Ascending aorta (tissue), 2 donors: Measurements from ENCODE around the gene FEN1. TPM values are rescaled to one million over a fixed set of nuclear protein-coding genes. Genes with fewer than 3 reads are reported as not detected.

ENCODE experiments used
- DNase-seq, 2 donors: peaks; one replicate each; pipeline ENCODE4 v3.0.0-alpha.2; 2019; ENCODE audit warnings: low spot score in 2 of 2
- H3K27ac ChIP-seq, 2 donors: fragments of 200-600 bp; sonication (generic); one replicate each; pipeline ENCODE4 v1.5.1; 2016 to 2017; ENCODE audit warnings: mild to moderate bottlenecking in 1 of 2
- H3K27me3 ChIP-seq: fragments of 200-600 bp; sonication (generic); one replicate; pipeline ENCODE4 v1.5.1; 2017
- H3K36me3 ChIP-seq, 2 donors: fragments of 200-600 bp; sonication (generic); one replicate each; pipeline ENCODE4 v1.5.1; 2016
- H3K4me1 ChIP-seq, 2 donors: fragments of 200-600 bp; sonication (generic); one replicate each; pipeline ENCODE4 v1.5.1; 2016 to 2017; ENCODE audit warnings: mild to moderate bottlenecking in 1 of 2
- H3K4me3 ChIP-seq, 2 donors: fragments of 200-600 bp; sonication (generic); one replicate each; pipeline ENCODE4 v1.5.1; 2016 to 2017; ENCODE audit warnings: mild to moderate bottlenecking in 1 of 2
- H3K9me3 ChIP-seq, 2 donors: fragments of 200-600 bp; sonication (generic); one replicate each; pipeline ENCODE4 v1.5.1; 2016
- CTCF ChIP-seq, 3 experiments: fragments of 200-600 bp in 2 of 3; fragments of 450-650 bp in 1 of 3; sonication (generic) in 2 of 3; IDR thresholded peaks; one replicate each; pipeline ENCODE4 v1.5.1; 2016 to 2019; ENCODE audit warnings: antibody characterized with exemption in 3 of 3, mild to moderate bottlenecking in 1 of 3, moderate library complexity in 1 of 3
- intact Hi-C: fragments of 100-400 bp; cut with DNase I; formaldehyde crosslinking; loops from one replicate; pipeline ENCODE4 v1.15.1; 2023
- total RNA-seq: library from RNA; depleted of rRNA; stranded (reverse); fragments of >200 nt; gene quantifications from one replicate; pipeline ENCODE4 v1.1.0, GENCODE V29; 2016

FEN1 gene
- total RNA-seq, 1 donor from 2014 or later, result 1.5 TPM

DNA sequence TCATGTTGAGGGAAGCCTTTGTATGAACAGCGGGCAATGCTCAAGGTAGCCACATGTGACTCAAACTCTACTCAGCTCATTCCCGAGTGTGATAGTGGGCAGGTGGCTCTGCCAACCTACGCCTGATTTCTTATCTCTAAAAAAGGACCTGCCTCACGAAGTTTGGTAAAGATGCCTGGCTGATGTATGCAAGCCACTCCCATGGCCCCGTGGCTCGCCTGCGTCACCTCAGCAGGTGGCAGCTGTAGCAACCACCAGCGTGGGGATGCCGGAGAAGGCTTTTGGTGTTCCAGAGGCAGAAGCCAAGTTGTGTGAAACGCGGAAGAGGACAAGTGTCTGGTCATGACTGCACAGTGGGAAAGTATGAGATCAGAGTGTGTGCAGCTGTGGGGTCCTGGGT is 40.8 kb downstream of the FEN1 start:
- peak overlapping the region; percentile 90 to 92 for H3K27ac ChIP-seq
- peaks cover 2 to 60% of the 10 kb centered on the region in 2 donors for H3K4me1 ChIP-seq
- no peaks in the 10 kb centered on the region for H3K27me3 ChIP-seq
- no peaks in the 10 kb centered on the region for H3K9me3 ChIP-seq
- intact Hi-C loops, result no loop called here
- no peak for DNase-seq
- no peak overlapping the region for H3K4me3 ChIP-seq
- peaks cover 0 to 2% of the 10 kb centered on the region in 2 donors for H3K36me3 ChIP-seq
- no peak for TF ChIP-seq CTCF (IDR thresholded peaks at IDR 0.05)

DNA sequence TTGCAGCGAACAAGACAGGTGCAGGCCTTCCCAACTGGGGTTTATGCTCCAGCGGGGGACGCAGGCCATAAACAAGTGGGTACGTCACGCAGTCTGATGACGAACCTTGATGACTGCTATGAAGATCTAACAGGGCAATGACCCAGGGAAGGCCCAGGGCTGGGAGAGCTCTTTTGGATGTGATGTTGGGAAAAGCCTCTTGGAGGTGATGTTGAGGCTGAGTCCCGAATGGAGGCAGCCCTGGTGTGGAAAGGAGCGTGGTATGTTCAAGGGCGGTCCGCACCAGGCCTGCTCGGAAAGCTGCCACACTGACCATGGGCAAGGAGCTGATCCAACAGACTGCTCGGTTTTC is 41.2 kb downstream of the FEN1 start:
- peaks cover 0 to 6% of the 10 kb centered on the region in 2 donors for H3K36me3 ChIP-seq
- intact Hi-C loops, result loop anchor here (1.0 kb wide), 1 partner anchor 57 kb away; the partner anchor contains the start of gene FADS3
- no peak overlapping the region for H3K4me3 ChIP-seq
- H3K27me3 ChIP-seq, result no peaks in the 10 kb centered on the region
- no peak for DNase-seq
- peak overlapping the region; percentile 90 to 92 for H3K27ac ChIP-seq
- no peaks in the 10 kb centered on the region for H3K9me3 ChIP-seq
- TF ChIP-seq CTCF (IDR thresholded peaks at IDR 0.05), result no peak
- H3K4me1 ChIP-seq, result peaks cover 2 to 60% of the 10 kb centered on the region in 2 donors

DNA sequence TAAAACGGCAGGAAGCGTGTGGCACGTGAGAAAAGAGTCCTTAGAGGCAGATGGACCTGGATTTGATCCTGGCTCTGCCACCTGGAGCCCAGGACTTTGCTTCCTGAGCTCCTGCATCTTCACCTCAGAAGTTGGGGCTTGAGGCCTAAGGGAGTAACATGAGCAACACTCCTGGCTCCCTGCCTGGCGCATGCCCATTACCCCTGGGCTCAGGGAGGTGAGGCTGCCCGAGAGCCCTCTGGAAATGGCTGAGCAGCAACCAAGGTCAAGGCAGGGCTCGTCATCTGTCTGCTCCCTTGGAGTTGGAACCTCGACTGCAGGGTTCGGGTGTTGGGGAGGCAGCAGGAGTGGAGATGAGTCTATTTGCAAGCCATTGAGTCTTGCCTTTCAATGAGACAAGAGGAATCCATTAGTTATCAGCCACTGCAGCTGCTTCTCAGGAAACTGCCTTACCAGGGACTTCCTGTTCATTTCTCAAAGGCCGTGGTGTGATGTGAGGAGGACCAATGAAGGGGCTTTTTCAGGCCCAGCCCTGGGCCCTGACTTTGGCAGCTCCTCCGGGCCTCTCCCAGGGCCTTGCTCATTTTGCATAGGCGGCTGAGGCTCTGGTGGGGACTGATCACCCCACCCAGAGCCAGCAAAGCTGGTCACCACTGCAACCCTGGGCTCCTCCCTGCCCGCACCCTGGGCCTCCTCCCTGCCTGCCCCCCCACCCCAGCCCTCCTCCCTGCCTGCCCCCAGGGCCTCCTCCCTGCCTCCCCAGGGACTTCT is 41.8 kb downstream of the FEN1 start:
- intact Hi-C loops, result loop anchor here (1.0 kb wide), 1 partner anchor 57 kb away; the partner anchor contains the start of gene FADS3
- Histone ChIP-seq H3K27ac (peak overlapping the region; percentile 90 to 92), H3K4me3 (no peak overlapping the region), H3K4me1 (peaks cover under 1 to 56% of the 10 kb centered on the region in 2 donors), H3K9me3 (no peaks in the 10 kb centered on the region), H3K36me3 (peaks cover 0 to 6% of the 10 kb centered on the region in 2 donors), H3K27me3 (no peaks in the 10 kb centered on the region)
- TF ChIP-seq CTCF (IDR thresholded peaks at IDR 0.05), result no peak
- peak in 1 of 2 donors; percentile 84 for DNase-seq

DNA sequence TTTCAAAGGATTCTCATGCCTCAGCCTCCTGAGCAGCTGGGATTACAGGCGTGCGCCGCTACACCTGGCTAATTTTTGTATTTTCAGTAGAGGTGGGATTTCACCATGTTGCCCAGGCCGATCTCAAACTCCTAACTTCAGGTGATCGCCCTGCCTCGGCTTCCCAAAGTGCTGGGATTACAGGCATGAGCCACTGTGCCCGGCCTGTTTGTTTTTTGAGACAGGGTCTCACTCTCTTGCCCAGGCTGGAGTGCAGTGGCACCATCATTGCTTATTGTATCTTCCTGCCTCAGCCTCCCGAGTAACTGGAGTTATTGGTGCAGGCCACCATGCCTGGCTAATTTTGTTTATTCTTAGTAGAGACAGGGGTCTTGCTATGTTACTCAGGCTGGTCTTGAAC is 43.5 kb downstream of the FEN1 start:
- peaks cover 0 to 40% of the 10 kb centered on the region in 2 donors for H3K4me1 ChIP-seq
- intact Hi-C loops, result no loop called here
- no peak for TF ChIP-seq CTCF (IDR thresholded peaks at IDR 0.05)
- DNase-seq, result no peak
- H3K27ac ChIP-seq, result peak overlapping the region; percentile 90 to 92
- H3K4me3 ChIP-seq, result no peak overlapping the region
- H3K27me3 ChIP-seq, result no peaks in the 10 kb centered on the region
- peaks cover 17 to 23% of the 10 kb centered on the region in 2 donors for H3K36me3 ChIP-seq
- H3K9me3 ChIP-seq, result no peaks in the 10 kb centered on the region

GRCh38 chr11:61837411-61838005 is 44.8 kb downstream of the FEN1 start:
- DNase-seq, result no peak
- H3K4me1 ChIP-seq, result peaks cover 0 to 27% of the 10 kb centered on the region in 2 donors
- peaks cover 29 to 36% of the 10 kb centered on the region in 2 donors for H3K36me3 ChIP-seq
- H3K9me3 ChIP-seq, result no peaks in the 10 kb centered on the region
- no peak for TF ChIP-seq CTCF (IDR thresholded peaks at IDR 0.05)
- intact Hi-C loops, result no loop called here
- H3K4me3 ChIP-seq, result no peak overlapping the region
- H3K27ac ChIP-seq, result no peak overlapping the region
- H3K27me3 ChIP-seq, result no peaks in the 10 kb centered on the region
